Measurements from ENCODE around the gene KRTAP5-4. TPM values are rescaled to one million over a fixed set of nuclear protein-coding genes. Genes with fewer than 3 reads are reported as not detected.
"Not testable (repeated sequence)": the region's sequence is repeated elsewhere in the genome, so short reads cannot be mapped to it uniquely, and the experiment has no call there.

Gene KRTAP5-4
- polyA plus RNA-seq, 4 donors = not detected

- 51 to 78% (median 58%) methylated on average over 13 of the region's 13 CpGs for WGBS, 3 donors
- not testable (repeated sequence) for H3K4me3 ChIP-seq (ENCODE audit: low read depth in 1 of 3, low read length in 3 of 3); H3K27ac ChIP-seq (ENCODE audit: low read depth in 1 of 3, low read length in 2 of 3); H3K9me3 ChIP-seq (ENCODE audit: control insufficient read depth in 2 of 2, insufficient read depth in 1 of 2, low read depth in 1 of 2, low read length in 1 of 2); H3K36me3 ChIP-seq (ENCODE audit: control insufficient read depth in 3 of 3, insufficient read depth in 2 of 3, low read depth in 1 of 3, low read length in 3 of 3); DNase-seq; H3K4me1 ChIP-seq (ENCODE audit: control insufficient read depth in 3 of 3, insufficient read depth in 2 of 3, low read depth in 1 of 3, low read length in 2 of 3); FAIRE-seq
- peaks cover 0 to 15% (median 1%) of the 10 kb centered on the region in 3 donors for H3K27me3 ChIP-seq (ENCODE audit: control insufficient read depth in 3 of 3, insufficient read depth in 3 of 3, low read length in 3 of 3)
These were observed 16.0 kb downstream of the KRTAP5-4 start for GRCh38 chr11:1605923-1606322.

- H3K4me1 ChIP-seq (ENCODE audit: control insufficient read depth in 3 of 3, insufficient read depth in 2 of 3, low read depth in 1 of 3, low read length in 2 of 3) = peaks cover 0 to 4% (median 0%) of the 10 kb centered on the region in 3 donors
- no peak for FAIRE-seq
- 89 to 90% (median 89%) methylated on average over 7 of the region's 7 CpGs for WGBS, 3 donors
- H3K9me3 ChIP-seq (ENCODE audit: control insufficient read depth in 2 of 2, insufficient read depth in 1 of 2, low read depth in 1 of 2, low read length in 1 of 2) = no peaks in the 10 kb centered on the region
- DNase-seq = no peak
- no peak overlapping the region for H3K27ac ChIP-seq (ENCODE audit: low read depth in 1 of 3, low read length in 2 of 3)
- H3K27me3 ChIP-seq (ENCODE audit: control insufficient read depth in 3 of 3, insufficient read depth in 3 of 3, low read length in 3 of 3) = peaks cover 0 to 15% (median 1%) of the 10 kb centered on the region in 3 donors
- H3K4me3 ChIP-seq (ENCODE audit: low read depth in 1 of 3, low read length in 3 of 3) = no peak overlapping the region
- no peaks in the 10 kb centered on the region for H3K36me3 ChIP-seq (ENCODE audit: control insufficient read depth in 3 of 3, insufficient read depth in 2 of 3, low read depth in 1 of 3, low read length in 3 of 3)
These were observed 17.2 kb downstream of the KRTAP5-4 start for GRCh38 chr11:1604711-1605110.

GRCh38 chr11:1604181-1604580 is 17.8 kb downstream of the KRTAP5-4 start:
- 90 to 98% (median 92%) methylated on average over 11 of the region's 11 CpGs for WGBS, 3 donors
- Histone ChIP-seq H3K36me3 (ENCODE audit: control insufficient read depth in 3 of 3, insufficient read depth in 2 of 3, low read depth in 1 of 3, low read length in 3 of 3) (no peaks in the 10 kb centered on the region), H3K4me3 (ENCODE audit: low read depth in 1 of 3, low read length in 3 of 3) (no peak overlapping the region), H3K27ac (ENCODE audit: low read depth in 1 of 3, low read length in 2 of 3) (no peak overlapping the region), H3K9me3 (ENCODE audit: control insufficient read depth in 2 of 2, insufficient read depth in 1 of 2, low read depth in 1 of 2, low read length in 1 of 2) (no peaks in the 10 kb centered on the region), H3K4me1 (ENCODE audit: control insufficient read depth in 3 of 3, insufficient read depth in 2 of 3, low read depth in 1 of 3, low read length in 2 of 3) (peaks cover 0 to 4% (median 0%) of the 10 kb centered on the region in 3 donors), H3K27me3 (ENCODE audit: control insufficient read depth in 3 of 3, insufficient read depth in 3 of 3, low read length in 3 of 3) (peaks cover 0 to 15% (median 1%) of the 10 kb centered on the region in 3 donors)
- no peak for FAIRE-seq
- DNase-seq = no peak

DNA sequence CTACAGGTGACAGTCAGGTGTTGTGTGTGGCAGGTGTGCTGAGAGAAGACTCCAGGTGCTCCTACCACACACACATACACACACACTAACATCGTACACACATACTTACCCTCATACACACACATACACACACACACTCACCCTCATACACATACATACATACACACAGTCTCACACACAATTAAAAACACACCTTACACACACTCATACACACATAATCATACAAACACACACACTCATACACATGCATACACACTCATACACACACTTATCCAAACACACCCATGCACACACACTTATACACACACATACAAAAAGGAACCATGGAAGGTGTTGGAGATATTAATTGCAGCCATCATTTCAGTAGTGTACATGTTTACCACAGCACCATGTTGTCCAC is 18.3 kb downstream of the KRTAP5-4 start:
- Histone ChIP-seq H3K36me3 (ENCODE audit: control insufficient read depth in 3 of 3, insufficient read depth in 2 of 3, low read depth in 1 of 3, low read length in 3 of 3) (no peaks in the 10 kb centered on the region), H3K9me3 (ENCODE audit: control insufficient read depth in 2 of 2, insufficient read depth in 1 of 2, low read depth in 1 of 2, low read length in 1 of 2) (no peaks in the 10 kb centered on the region), H3K4me3 (ENCODE audit: low read depth in 1 of 3, low read length in 3 of 3) (no peak overlapping the region), H3K27me3 (ENCODE audit: control insufficient read depth in 3 of 3, insufficient read depth in 3 of 3, low read length in 3 of 3) (peaks cover 0 to 15% (median 1%) of the 10 kb centered on the region in 3 donors), H3K27ac (ENCODE audit: low read depth in 1 of 3, low read length in 2 of 3) (no peak overlapping the region), H3K4me1 (ENCODE audit: control insufficient read depth in 3 of 3, insufficient read depth in 2 of 3, low read depth in 1 of 3, low read length in 2 of 3) (peaks cover 0 to 4% (median 0%) of the 10 kb centered on the region in 3 donors)
- no peak for FAIRE-seq
- no peak for DNase-seq
- WGBS, 3 donors = 38 to 55% (median 43%) methylated on average over 1 of the region's 1 CpG

DNA sequence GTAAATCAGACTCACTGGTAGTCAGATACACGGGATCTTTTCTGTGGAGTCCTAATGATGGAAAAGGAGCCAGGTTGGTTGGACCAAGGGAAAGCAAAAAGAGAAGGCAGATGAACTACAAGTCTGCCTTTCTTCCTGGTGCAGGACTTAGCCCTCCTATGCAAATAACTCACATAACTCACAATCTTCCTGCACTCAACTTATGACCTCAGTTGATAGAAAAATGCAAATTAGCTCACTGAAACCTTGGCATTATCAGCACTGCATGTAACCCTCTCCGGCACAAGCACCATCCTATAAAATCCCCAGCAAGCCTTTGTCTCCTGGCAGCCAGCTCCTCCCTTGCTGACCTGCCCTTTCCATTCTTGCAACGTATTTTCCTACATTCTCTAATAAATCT is 20.3 kb downstream of the KRTAP5-4 start:
- WGBS, 3 donors = 2 to 56% (median 24%) methylated on average over 2 to 3 of the region's 3 CpGs
- H3K4me1 ChIP-seq (ENCODE audit: control insufficient read depth in 3 of 3, insufficient read depth in 2 of 3, low read depth in 1 of 3, low read length in 2 of 3); FAIRE-seq: not testable (repeated sequence)

GRCh38 chr11:1600626-1601025 is 21.3 kb downstream of the KRTAP5-4 start:
- H3K27ac ChIP-seq (ENCODE audit: low read depth in 1 of 3, low read length in 2 of 3) = no peak overlapping the region
- DNase-seq (no peak), FAIRE-seq (no peak)
- WGBS, 3 donors = 80 to 91% (median 80%) methylated on average over 5 of the region's 5 CpGs
- no peaks in the 10 kb centered on the region for H3K9me3 ChIP-seq (ENCODE audit: control insufficient read depth in 2 of 2, insufficient read depth in 1 of 2, low read depth in 1 of 2, low read length in 1 of 2)
- peaks cover 0 to 9% (median 0%) of the 10 kb centered on the region in 3 donors for H3K4me1 ChIP-seq (ENCODE audit: control insufficient read depth in 3 of 3, insufficient read depth in 2 of 3, low read depth in 1 of 3, low read length in 2 of 3)
- peaks cover 0 to 1% (median 0%) of the 10 kb centered on the region in 3 donors for H3K27me3 ChIP-seq (ENCODE audit: control insufficient read depth in 3 of 3, insufficient read depth in 3 of 3, low read length in 3 of 3)
- no peaks in the 10 kb centered on the region for H3K36me3 ChIP-seq (ENCODE audit: control insufficient read depth in 3 of 3, insufficient read depth in 2 of 3, low read depth in 1 of 3, low read length in 3 of 3)
- no peak overlapping the region for H3K4me3 ChIP-seq (ENCODE audit: low read depth in 1 of 3, low read length in 3 of 3)

More for the DNA sequence above, 20.3 kb downstream of the KRTAP5-4 start:
- not testable (repeated sequence) for H3K4me3 ChIP-seq (ENCODE audit: low read depth in 1 of 3, low read length in 3 of 3); H3K9me3 ChIP-seq (ENCODE audit: control insufficient read depth in 2 of 2, insufficient read depth in 1 of 2, low read depth in 1 of 2, low read length in 1 of 2); H3K27ac ChIP-seq (ENCODE audit: low read depth in 1 of 3, low read length in 2 of 3); H3K36me3 ChIP-seq (ENCODE audit: control insufficient read depth in 3 of 3, insufficient read depth in 2 of 3, low read depth in 1 of 3, low read length in 3 of 3); H3K27me3 ChIP-seq (ENCODE audit: control insufficient read depth in 3 of 3, insufficient read depth in 3 of 3, low read length in 3 of 3)
- DNase-seq = peak; percentile 54 to 63

GRCh38 chr11:1598816-1599215 is 23.1 kb downstream of the KRTAP5-4 start:
- Histone ChIP-seq H3K27me3 (ENCODE audit: control insufficient read depth in 3 of 3, insufficient read depth in 3 of 3, low read length in 3 of 3) (peaks cover 0 to 1% (median 0%) of the 10 kb centered on the region in 3 donors), H3K4me1 (ENCODE audit: control insufficient read depth in 3 of 3, insufficient read depth in 2 of 3, low read depth in 1 of 3, low read length in 2 of 3) (peaks cover 0 to 9% (median 0%) of the 10 kb centered on the region in 3 donors), H3K27ac (ENCODE audit: low read depth in 1 of 3, low read length in 2 of 3) (no peak overlapping the region), H3K9me3 (ENCODE audit: control insufficient read depth in 2 of 2, insufficient read depth in 1 of 2, low read depth in 1 of 2, low read length in 1 of 2) (no peaks in the 10 kb centered on the region), H3K4me3 (ENCODE audit: low read depth in 1 of 3, low read length in 3 of 3) (no peak overlapping the region), H3K36me3 (ENCODE audit: control insufficient read depth in 3 of 3, insufficient read depth in 2 of 3, low read depth in 1 of 3, low read length in 3 of 3) (no peaks in the 10 kb centered on the region)
- no peak for FAIRE-seq
- no peak for DNase-seq
- WGBS, 3 donors = 69 to 71% (median 70%) methylated on average over 6 of the region's 6 CpGs

- not testable (repeated sequence) for FAIRE-seq; H3K27me3 ChIP-seq (ENCODE audit: control insufficient read depth in 3 of 3, insufficient read depth in 3 of 3, low read length in 3 of 3); H3K9me3 ChIP-seq (ENCODE audit: control insufficient read depth in 2 of 2, insufficient read depth in 1 of 2, low read depth in 1 of 2, low read length in 1 of 2); H3K4me3 ChIP-seq (ENCODE audit: low read depth in 1 of 3, low read length in 3 of 3); H3K27ac ChIP-seq (ENCODE audit: low read depth in 1 of 3, low read length in 2 of 3); DNase-seq; H3K36me3 ChIP-seq (ENCODE audit: control insufficient read depth in 3 of 3, insufficient read depth in 2 of 3, low read depth in 1 of 3, low read length in 3 of 3); H3K4me1 ChIP-seq (ENCODE audit: control insufficient read depth in 3 of 3, insufficient read depth in 2 of 3, low read depth in 1 of 3, low read length in 2 of 3)
- 85 to 88% (median 86%) methylated on average over 3 of the region's 3 CpGs for WGBS, 3 donors
These were observed 23.5 kb downstream of the KRTAP5-4 start for GRCh38 chr11:1598406-1598805.

- Histone ChIP-seq H3K9me3 (ENCODE audit: control insufficient read depth in 2 of 2, insufficient read depth in 1 of 2, low read depth in 1 of 2, low read length in 1 of 2) (no peaks in the 10 kb centered on the region), H3K36me3 (ENCODE audit: control insufficient read depth in 3 of 3, insufficient read depth in 2 of 3, low read depth in 1 of 3, low read length in 3 of 3) (no peaks in the 10 kb centered on the region), H3K4me3 (ENCODE audit: low read depth in 1 of 3, low read length in 3 of 3) (no peak within 1 kb of the TSS), H3K4me1 (ENCODE audit: control insufficient read depth in 3 of 3, insufficient read depth in 2 of 3, low read depth in 1 of 3, low read length in 2 of 3) (peaks cover 0 to 9% (median 0%) of the 10 kb centered on the region in 3 donors), H3K27ac (ENCODE audit: low read depth in 1 of 3, low read length in 2 of 3) (no peak within 1 kb of the TSS), H3K27me3 (ENCODE audit: control insufficient read depth in 3 of 3, insufficient read depth in 3 of 3, low read length in 3 of 3) (peaks cover 0 to 6% (median 0%) of the 10 kb centered on the region in 3 donors)
- 51 to 68% (median 61%) methylated on average over 4 of the region's 4 CpGs for WGBS, 3 donors
- FAIRE-seq = no peak
- DNase-seq = no peak
These were observed 24.0 kb downstream of the KRTAP5-4 start, which contains the start of gene KRTAP5-2 for GRCh38 chr11:1597994-1598380. Gene KRTAP5-2, minus strand, starts transcription at chr11:1598294. Its CDS starts 44 bp downstream, at chr11:1598250.

Data from small intestine (tissue), 7 donors.